Colonic mucosa (tissue), 4 donors: Measurements from ENCODE around the gene TAB2. TPM values are rescaled to one million over a fixed set of nuclear protein-coding genes. Genes with fewer than 3 reads are reported as not detected.

Source experiments
- DNase-seq: peaks from one replicate; pipeline ENCODE4 v3.0.0-alpha.2; 2020
- H3K27ac ChIP-seq: fragments of 200-600 bp; one replicate; pipeline ENCODE4 v1.8.0; 2021
- H3K27me3 ChIP-seq: fragments of 200-600 bp; one replicate; pipeline ENCODE4 v1.8.0; 2021
- H3K36me3 ChIP-seq: fragments of 200-600 bp; one replicate; pipeline ENCODE4 v1.8.0; 2021
- H3K4me1 ChIP-seq: fragments of 200-600 bp; one replicate; pipeline ENCODE4 v1.8.0; 2021; ENCODE audit warnings: mild to moderate bottlenecking
- H3K4me3 ChIP-seq: fragments of 200-600 bp; one replicate; pipeline ENCODE4 v1.8.0; 2021
- H3K9ac ChIP-seq, 2 donors: one replicate each; pipeline ENCODE4 v1.7.0; 2013; ENCODE audit warnings: control low read depth in 2 of 2, low read depth in 2 of 2, low read length in 2 of 2
- H3K9me3 ChIP-seq: fragments of 200-600 bp; one replicate; pipeline ENCODE4 v1.8.0; 2021
- CTCF ChIP-seq: fragments of 200-600 bp; IDR thresholded peaks from one replicate; pipeline ENCODE4 v1.8.0; 2022; ENCODE audit warnings: antibody characterized with exemption, mild to moderate bottlenecking
- intact Hi-C: fragments of 100-400 bp; cut with DNase I; formaldehyde crosslinking; loops from one replicate; pipeline ENCODE4 v1.14.1; 2022
- total RNA-seq, 2 donors: library from RNA; stranded (reverse); fragmentation: NEBNext Ultra II Directional in 1 of 2; extraction: Animal tissue kit (Norgen Biotek cat#: 25700) in 1 of 2; gene quantifications; one replicate each; pipeline ENCODE4 v1.2.1, GENCODE V29; 2021
- donor health status: healthy.
- donor health status: DM: no; HTN: no; CAD: no.
- donor health status: DM: no; HTN: no; CAD: no.

Gene TAB2
- total RNA-seq, 2 donors from 2014 or later, result 36.7 to 81.3 TPM

DNA sequence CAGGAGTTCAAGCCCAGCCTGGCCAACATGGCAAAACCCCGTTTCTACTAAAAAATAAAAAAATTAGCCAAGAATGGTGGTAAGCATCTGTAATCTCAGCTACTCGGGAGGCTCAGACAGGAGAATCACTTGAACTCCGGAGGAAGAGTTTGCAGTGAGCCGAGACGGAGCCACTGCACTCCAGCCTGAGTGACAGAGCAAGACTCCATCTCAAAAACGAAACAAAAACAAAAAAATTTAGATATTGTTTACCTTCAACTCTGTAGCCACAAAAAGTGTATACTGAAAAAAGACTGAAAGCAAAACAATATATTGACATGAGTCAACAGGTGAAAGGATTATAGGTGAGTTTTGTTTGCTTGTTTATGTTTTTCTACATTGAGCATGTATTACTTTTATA, 30.6 kb upstream of the TAB2 start:
- H3K4me3 ChIP-seq, result no peak overlapping the region
- no peaks in the 10 kb centered on the region for H3K9me3 ChIP-seq
- H3K27ac ChIP-seq, result no peak overlapping the region
- no peaks in the 10 kb centered on the region for H3K27me3 ChIP-seq
- no peak for DNase-seq
- intact Hi-C loops, result no loop called here
- H3K4me1 ChIP-seq, result no peaks in the 10 kb centered on the region
- no peak for TF ChIP-seq CTCF
- H3K36me3 ChIP-seq, result no peaks in the 10 kb centered on the region
- H3K9ac ChIP-seq, result no peak overlapping the region

GRCh38 chr6:149289192-149289781, 28.2 kb upstream of the TAB2 start:
- Histone ChIP-seq H3K27ac (no peak overlapping the region), H3K4me1 (no peaks in the 10 kb centered on the region), H3K27me3 (no peaks in the 10 kb centered on the region), H3K9ac (no peak overlapping the region), H3K36me3 (no peaks in the 10 kb centered on the region), H3K9me3 (no peaks in the 10 kb centered on the region), H3K4me3 (no peak overlapping the region)
- no peak for DNase-seq
- TF ChIP-seq CTCF, result no peak
- intact Hi-C loops, result no loop called here

GRCh38 chr6:149289966-149290365, 27.5 kb upstream of the TAB2 start:
- Histone ChIP-seq H3K27me3 (no peaks in the 10 kb centered on the region), H3K4me1 (no peaks in the 10 kb centered on the region), H3K36me3 (no peaks in the 10 kb centered on the region), H3K9me3 (no peaks in the 10 kb centered on the region), H3K4me3 (no peak overlapping the region), H3K9ac (no peak overlapping the region), H3K27ac (no peak overlapping the region)
- TF ChIP-seq CTCF, result no peak
- intact Hi-C loops, result no loop called here
- no peak for DNase-seq

GRCh38 chr6:149293244-149293643, 24.3 kb upstream of the TAB2 start:
- TF ChIP-seq CTCF, result no peak
- intact Hi-C loops, result no loop called here
- H3K27ac ChIP-seq, result no peak overlapping the region

GRCh38 chr6:149300563-149300962, 16.9 kb upstream of the TAB2 start:
- no peaks in the 10 kb centered on the region for H3K36me3 ChIP-seq
- no peaks in the 10 kb centered on the region for H3K4me1 ChIP-seq
- intact Hi-C loops, result no loop called here
- no peak overlapping the region for H3K27ac ChIP-seq
- H3K4me3 ChIP-seq, result no peak overlapping the region
- no peak for DNase-seq
- H3K27me3 ChIP-seq, result no peaks in the 10 kb centered on the region
- TF ChIP-seq CTCF, result no peak
- H3K9ac ChIP-seq, result no peak overlapping the region
- no peaks in the 10 kb centered on the region for H3K9me3 ChIP-seq

More at GRCh38 chr6:149293244-149293643, 24.3 kb upstream of the TAB2 start:
- DNase-seq, result no peak
- Histone ChIP-seq H3K9me3 (no peaks in the 10 kb centered on the region), H3K9ac (no peak overlapping the region), H3K36me3 (no peaks in the 10 kb centered on the region), H3K4me1 (no peaks in the 10 kb centered on the region), H3K27me3 (no peaks in the 10 kb centered on the region), H3K4me3 (no peak overlapping the region)
